Stimulated activated naive CD8-positive, alpha-beta T cell treated with anti-CD3 and anti-CD28 coated beads, Interleukin-15, Interleukin-2, amounts not matched to agents 100 U/mL and 50 U/mL, for 24 hours (primary cell): Measurements from ENCODE around the gene PLEKHO1.
A peak's percentile ranks its signal among the peaks of the same experiment; 100 is the strongest.
"Not testable (repeated sequence)": the region's sequence is repeated elsewhere in the genome, so short reads cannot be mapped to it uniquely, and the experiment has no call there.

Experiments used
- ATAC-seq: fragments of 150-1000 bp; cut with Tn5 transposase; one replicate; pipeline ENCODE4 v1.10.0; 2021
- DNase-seq: peaks from one replicate; pipeline ENCODE4 v3.0.0; 2021

The PLEKHO1 gene, protein sequence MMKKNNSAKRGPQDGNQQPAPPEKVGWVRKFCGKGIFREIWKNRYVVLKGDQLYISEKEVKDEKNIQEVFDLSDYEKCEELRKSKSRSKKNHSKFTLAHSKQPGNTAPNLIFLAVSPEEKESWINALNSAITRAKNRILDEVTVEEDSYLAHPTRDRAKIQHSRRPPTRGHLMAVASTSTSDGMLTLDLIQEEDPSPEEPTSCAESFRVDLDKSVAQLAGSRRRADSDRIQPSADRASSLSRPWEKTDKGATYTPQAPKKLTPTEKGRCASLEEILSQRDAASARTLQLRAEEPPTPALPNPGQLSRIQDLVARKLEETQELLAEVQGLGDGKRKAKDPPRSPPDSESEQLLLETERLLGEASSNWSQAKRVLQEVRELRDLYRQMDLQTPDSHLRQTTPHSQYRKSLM

DNA sequence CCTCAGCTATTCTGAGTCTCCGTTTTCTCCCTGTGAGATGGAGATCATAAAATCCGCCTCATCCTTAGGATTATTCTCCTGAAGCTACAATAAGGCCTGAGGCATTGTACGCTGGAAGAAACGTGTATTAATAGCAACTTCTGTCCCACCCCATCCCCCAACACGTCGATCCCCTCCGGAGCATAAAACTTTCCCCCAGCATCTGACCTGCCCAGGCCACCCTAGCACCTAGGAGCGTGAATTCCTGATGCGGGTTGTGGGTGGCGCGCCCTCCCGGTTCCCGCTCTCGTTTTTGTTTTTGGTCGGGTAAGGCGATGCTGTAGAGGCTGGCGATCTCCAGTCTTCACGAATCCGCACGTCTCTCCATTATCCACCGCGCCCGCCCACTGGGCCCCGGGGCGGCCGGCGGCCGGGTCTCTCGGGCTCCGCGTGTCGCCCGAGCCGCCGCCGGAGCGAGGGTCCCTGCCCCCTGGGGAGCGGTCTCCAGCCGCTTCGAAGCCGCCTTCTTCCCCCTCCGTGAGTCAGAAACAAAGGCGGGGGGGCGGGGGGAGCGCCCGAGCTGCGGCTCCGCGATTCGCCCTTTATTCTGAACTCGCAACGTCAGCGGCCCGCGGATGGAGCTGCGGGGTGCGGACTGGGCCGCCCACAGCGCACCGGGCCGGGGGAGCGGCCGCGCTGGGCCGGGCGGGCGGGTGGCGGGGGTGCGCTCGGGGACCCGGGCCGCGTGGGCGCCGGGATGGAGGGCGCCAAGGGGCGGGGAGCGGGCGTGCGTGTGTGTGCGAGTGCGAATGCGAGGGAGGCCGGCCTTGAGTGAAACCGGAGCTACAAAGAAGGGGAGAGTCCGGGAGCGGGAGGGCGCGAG, at the start of gene PLEKHO1:
Gene PLEKHO1 (plus strand): TSS at position 646 of the 862 bp plus-strand sequence. CDS start 342 bp downstream, outside the sequence.
- ATAC-seq, result peak; percentile 76
- peak; percentile 82 for DNase-seq

DNA sequence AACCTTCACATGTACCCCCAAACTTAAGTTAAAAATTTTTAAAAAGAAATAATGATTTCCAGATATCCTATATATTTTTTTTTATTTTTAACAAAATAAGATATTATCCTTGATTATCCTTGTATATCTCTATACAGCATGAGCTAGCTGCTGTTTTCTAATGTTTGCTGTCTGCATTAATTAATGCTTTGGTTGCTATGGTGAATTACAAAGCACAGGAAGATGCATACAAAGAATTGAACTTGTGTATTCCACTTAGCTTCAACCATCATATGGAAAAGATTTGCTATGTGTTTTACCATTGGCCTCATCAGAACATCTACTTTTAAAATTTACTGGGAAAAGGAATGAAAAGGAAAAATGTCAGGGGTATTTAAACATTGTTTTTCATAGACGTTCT, 46.7 kb upstream of the PLEKHO1 start:
- ATAC-seq (no peak), DNase-seq (no peak)

DNA sequence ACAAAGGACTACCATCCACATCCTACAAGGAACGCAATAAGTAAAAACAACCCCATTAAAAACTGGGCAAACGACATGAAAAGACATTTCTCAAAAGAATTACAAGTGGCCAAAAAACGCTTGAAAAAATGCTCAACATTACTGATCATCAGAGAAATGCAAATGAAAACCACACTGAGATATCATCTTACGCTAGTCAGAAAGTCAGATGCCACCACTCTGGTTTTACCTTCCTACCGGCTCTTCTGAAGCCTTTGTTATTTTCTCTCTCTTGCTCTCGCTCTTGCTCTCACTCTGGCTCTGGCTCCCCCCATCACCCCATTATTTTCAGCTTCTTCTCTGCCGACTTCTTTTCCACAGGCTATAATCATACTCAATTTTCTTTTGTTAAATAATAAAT, 43.4 kb upstream of the PLEKHO1 start:
- no peak for DNase-seq

DNA sequence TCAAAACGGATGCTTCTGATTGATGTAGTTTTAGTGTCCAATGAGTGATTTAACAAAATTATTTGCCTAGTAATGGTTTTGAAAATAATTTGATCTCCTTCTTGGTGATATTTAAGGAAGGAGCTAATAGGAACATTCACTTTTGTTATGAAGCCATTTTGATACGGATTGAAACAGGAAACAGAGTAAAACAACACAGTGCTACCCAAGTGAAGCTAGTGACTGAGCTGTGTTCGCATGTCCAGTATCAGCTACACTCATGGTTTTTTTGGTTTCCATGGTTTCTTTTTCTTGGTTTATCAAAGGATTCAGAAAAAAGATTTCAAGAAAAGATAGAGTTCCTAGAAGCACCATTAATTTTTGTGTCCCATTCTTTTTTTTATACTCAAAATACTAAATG, 40.1 kb upstream of the PLEKHO1 start:
- no peak for DNase-seq
- peak; percentile 62 for ATAC-seq

More for the DNA sequence above, 43.4 kb upstream of the PLEKHO1 start:
- ATAC-seq, result peak; percentile 70

DNA sequence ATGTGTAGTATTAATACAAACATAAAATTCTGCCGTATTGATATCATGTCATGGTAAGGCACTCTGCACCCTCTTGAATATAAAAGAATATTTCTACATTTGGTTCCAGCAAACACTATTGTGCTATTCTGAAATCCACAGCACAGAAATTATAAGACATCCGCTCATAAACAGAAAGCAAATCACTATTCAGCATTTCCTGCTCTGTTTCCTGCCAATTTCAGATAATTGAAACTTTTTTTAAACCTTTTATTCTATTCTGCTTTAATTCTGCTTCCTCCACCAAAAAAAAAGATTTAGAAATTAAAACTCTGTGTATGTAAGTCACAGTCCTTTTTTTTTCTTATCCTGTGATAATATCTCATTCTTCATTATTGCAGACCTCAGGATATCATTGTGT, 39.6 kb upstream of the PLEKHO1 start:
- DNase-seq (no peak), ATAC-seq (no peak)

DNA sequence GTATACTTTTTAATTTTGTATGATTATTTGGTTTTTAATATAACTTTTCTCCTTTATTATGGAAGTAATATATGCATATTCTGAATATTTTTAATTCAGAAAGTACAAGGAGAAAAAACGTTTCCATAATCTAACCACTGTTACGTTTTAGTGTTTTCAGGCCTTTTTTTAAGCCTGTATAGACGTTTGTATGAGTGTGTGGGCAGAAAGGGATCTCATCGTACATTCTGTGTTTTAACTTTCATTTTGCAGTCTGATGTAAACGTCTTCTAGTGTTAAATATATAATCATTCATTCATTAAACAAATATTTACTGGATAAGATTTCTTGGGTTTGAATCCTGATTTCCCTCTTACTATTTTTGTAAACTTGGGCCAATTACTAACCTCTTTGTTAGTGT, 38.0 kb upstream of the PLEKHO1 start:
- DNase-seq, result no peak
- ATAC-seq, result no peak

DNA sequence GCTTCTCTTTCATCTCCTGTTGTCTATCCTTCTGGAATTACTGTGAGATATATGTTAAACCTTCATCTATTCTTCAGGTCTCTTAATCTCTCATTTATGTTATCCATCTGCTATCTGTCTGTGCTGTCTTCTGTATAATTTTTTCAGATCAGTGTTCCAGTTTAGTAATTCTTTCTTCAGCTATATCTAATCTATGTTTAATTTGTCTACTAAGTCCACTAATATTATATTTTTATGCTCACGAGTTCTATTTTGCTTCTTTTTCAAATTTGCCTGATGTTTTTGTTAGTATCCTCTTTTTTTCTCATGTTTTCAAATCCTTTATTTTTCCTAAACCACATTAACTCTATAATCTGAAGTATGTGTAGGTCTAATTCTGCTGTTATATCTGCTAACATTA, 34.6 kb upstream of the PLEKHO1 start:
- DNase-seq (no peak), ATAC-seq (no peak)

DNA sequence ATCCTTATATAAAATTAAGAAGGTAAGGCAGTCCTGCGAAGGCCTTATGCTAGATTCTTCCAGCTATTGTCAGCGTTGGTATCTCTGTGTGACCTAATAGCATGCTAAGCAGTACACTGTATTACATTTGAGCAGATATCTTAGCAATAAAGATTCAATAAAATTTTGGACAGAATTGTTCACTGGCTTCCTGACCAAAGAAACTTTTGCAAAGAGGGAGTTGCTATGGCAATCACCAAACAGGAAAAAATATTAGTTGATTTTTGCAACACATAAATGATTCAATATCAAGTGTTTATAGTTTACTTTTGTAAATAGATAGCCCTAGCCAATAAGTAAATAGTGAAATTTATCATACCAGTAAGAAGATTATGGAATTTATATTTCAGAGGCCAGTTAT, 31.0 kb upstream of the PLEKHO1 start:
- ATAC-seq (no peak), DNase-seq (no peak)

DNA sequence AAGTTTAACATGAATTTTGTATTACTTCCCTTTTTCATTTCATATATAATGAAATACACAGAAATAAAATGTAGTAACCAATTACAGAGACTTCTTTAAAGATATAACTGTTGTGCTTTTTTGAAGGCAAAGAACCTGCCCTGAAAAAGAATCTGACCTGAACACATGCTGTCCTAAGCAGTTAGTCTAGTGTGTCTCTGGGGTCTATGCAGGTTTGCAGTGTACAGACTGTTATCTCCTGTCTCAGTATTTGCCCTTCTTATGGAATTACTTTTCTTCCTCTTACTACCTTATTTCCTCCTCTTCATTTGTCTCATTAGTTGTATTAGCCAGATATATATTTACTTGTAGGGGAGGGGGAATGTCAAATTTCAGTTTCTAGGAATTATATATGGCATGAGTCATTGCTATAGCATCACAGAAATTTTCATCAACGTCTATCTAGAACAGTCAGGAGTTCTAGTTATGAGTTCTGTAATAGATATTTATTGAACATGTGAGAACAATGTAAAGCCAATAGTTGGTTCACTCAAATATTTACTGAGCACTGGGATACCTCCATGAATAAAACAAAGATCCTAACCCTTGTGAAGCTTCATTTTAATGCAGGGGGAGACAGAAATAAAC, 28.4 kb upstream of the PLEKHO1 start:
- ATAC-seq (no peak), DNase-seq (no peak)

DNA sequence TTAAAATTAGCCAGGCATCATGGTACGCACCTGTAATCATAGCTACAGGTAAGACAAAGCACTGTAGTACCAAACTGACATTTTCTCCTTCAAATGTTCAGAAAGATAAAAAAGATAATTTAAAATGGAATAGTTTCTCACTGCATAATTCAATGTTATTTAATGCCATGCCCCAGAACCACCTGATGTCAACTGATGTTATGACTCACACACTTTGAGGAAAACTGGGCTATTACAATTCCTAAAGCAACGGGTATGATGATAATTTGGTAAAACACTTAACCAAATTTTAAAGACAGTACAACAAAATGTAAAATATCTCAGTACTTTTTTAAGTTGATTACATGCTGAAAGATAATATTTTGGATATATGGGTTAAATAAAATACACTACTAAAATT, 22.9 kb upstream of the PLEKHO1 start:
- DNase-seq, result no peak
- ATAC-seq, result no peak

DNA sequence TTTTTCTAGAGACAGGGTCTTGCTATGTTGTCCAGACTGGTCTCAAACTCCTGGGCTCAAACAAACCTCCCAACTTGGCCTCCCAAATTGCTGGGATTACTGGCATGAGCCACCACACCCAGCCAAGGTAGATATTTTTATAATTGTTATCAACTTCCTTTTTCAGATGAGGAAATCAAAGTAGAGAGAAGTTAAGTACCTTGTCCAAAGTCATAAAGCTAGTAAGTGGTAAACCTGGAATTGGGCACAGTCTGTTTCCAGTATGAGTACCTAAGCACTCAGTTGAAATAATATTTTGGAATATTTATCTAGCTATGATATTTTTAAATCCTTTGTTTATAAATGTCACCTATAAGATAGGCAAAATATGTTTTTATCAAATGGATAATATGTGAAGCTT, 22.3 kb upstream of the PLEKHO1 start:
- DNase-seq (no peak), ATAC-seq (no peak)

DNA sequence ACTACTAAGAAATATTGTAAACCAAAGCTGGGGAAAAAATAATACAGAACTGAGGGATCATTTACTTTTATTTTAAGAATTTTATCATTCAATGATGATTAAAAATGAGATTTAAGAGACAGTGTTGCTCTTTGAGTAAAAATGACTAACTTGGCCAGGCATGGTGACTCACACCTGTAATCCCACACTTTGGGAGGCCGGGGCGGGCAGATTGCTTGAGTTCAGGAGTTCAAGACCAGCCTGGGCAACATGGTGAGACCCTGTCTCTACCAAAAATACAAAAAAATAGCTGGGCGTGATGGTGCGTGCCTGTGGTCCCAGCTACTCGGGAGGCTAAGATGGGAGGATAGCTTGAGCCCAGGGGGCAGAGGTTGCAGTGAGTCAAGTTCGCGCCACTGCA, 21.8 kb upstream of the PLEKHO1 start:
- ATAC-seq (peak; percentile 32), DNase-seq (peak; percentile 54)

DNA sequence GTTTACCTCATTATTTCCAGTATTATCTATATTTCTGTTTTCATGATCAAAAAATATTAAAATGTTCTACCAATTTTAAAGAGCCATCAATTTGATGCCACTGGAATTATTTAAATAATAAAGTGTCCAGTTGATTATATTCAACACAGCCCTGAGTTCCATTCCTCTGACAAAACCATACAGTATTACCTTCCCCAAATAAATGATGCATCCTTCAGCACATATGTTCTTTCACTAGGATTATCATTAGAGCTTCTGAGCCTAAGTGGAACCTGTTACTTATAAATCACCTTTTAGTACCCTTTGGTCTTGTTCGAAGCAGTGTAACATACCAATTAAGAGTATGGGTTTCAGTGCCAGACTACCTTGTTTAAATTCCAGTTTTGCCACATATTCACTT, 17.3 kb upstream of the PLEKHO1 start:
- DNase-seq, result no peak
- no peak for ATAC-seq

DNA sequence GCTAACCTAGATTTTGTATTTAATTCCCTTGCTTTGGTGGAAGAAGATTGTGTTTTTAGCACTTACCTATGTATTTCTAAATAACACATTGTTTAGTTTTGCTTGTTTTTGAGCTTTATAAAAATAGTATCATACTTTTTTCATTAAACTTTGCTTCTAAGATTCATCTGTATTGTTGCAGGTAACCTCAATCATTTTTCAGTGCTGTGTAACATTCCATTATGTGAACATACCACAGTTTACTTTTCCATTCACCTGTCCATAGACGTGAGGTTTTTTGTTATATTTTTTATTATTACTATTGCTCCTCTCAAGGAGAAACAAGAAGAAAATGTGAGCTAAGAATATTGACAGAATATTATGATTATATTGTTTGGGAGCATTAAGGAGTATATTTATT, 15.2 kb upstream of the PLEKHO1 start:
- ATAC-seq (no peak), DNase-seq (no peak)

DNA sequence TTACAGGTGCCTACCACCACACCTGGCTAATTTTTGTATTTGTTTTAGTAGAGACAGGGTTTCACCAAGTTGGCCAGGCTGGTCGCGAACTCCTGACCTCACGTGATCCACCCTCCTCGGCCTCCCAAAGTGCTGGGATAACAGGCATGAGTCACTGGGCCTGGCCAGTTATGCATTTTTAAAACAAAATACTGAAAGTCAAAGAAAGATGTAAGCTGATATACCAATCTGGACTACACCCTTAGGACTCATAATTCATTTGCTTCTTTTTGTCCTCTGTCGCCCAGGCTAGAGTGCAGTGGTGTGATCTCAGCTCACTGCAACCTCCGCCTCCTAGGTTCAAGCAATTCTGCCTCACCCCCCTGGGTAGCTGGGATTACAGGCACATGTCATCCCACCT, 14.3 kb upstream of the PLEKHO1 start:
- DNase-seq, ATAC-seq: not testable (repeated sequence)

DNA sequence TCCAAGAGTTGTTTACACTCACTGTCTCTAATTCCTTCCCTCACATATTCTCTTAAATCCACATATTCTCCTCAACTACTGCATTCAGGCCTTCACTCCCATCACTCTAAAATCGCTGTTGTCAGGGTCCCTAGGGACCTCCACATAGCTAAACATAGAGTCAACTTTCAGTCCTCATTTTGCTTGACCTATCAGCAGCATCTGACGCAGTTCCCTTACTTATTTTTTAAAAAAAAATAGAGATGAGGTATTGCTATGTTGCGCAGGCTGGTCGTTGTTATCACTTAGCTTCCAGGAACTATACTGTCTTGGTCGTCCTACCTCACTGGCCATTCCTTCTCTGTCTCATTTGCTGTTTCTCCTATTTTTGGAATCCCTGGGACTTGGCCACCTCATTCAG, 11.7 kb upstream of the PLEKHO1 start:
- ATAC-seq (no peak), DNase-seq (no peak)

DNA sequence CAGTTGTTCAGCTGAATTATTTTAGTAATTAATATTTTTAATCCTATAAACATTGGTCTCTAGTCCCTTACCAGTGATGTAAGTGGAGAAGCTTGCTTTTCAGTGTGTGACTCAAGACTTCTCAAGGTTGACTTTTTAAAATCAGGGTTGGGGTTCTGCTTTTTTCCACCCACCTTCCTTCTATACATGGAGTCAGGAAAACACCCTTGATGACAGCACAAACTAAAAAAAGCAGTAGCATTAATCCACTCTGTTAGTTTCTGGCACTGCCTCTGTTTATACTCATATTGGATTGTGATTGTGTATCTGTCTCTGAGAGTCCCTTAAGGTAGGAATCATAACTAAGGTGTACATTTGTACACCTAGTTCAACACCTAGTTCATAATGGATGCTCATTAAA, 8.3 kb upstream of the PLEKHO1 start:
- DNase-seq, result no peak
- no peak for ATAC-seq

DNA sequence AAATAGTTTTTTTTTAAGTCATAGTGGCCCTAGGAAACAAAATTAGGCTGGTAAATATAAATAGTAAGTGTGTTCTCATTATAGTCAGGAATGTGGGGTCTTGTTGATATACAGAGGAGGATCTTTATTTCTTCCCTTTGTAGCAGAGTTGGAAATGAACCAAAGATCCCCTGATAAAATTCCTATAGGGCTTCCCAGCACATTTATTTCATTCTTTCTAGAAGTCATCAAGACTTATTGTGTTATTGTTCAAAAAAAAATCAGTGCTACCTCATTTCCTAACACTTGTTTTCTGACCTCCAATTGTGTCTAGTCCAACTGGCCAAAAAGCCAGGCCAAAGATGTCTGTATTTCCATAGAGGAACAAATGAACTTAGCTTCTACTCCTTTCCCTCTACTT, 7.6 kb upstream of the PLEKHO1 start:
- no peak for ATAC-seq
- no peak for DNase-seq

DNA sequence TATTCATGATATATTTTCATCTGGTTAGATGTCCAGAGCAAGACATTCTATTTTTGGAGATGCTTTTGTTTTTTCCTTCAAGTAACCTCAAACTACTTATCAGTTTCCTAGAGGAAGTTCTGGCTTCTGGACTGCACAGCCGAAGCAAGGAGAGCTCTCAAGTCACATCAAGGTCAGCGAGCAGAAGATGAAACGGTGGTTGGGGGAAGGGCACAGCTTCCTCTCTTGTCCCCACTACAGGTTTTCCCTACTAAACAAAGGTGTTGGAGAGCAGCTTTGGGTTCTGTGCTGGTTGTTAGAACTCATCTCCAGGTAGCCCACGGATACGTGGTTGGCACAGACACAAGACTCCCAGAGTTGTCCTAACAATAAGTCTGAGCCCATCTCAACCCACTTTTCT, 5.1 kb upstream of the PLEKHO1 start:
- no peak for DNase-seq
- ATAC-seq, result no peak

DNA sequence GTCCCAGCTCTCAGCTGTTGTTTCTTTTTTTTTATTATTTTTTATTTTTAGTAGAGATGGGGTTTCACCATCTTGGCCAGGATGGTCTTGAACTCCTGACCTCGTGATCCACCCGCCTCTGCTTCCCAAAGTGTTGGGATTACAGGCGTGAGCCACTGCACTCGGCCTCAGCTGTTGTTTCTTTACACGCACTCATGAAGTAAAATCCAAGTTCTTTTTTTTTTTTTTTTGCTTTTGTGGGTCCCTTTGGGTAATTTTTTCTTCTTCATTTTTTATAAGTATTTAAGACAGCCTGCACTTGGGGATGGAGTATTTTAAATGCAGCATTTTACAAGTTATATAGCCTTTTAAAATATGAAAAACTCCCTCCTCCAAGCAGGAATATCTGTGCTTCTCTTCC, 3.7 kb upstream of the PLEKHO1 start:
- not testable (repeated sequence) for ATAC-seq, DNase-seq

DNA sequence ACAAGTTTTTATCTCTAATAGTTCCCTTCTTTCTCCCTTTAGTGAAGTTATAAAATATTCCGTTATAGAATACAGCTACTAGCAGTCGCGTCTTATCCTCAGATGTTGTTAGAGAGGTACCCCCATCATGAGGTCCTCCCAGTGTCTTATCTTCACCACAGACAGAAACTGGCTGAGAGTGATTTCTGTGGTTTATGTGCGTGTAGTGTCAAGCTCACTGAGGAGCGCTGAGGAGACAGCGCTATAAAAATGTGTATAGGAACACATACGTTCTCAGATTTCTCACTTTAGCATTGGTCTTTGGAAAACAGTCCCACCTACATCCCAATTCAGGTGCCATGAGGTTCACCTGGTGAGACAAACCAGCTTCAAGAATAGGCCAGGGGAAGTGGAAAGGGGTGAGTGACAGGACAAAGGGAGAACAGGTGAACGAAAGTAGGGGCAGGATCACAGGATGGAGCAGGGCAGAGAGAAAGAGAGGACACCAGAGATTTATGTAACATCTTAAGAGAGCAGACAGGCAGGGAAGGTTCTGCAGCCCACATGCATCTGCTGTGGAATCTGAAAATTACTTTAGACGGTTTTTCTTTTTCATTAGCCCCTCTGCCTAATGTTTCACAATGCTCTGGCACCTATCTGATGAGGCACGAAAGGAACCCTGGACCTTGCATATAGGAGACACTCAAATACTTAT, 2.7 kb upstream of the PLEKHO1 start:
- DNase-seq (no peak), ATAC-seq (no peak)

DNA sequence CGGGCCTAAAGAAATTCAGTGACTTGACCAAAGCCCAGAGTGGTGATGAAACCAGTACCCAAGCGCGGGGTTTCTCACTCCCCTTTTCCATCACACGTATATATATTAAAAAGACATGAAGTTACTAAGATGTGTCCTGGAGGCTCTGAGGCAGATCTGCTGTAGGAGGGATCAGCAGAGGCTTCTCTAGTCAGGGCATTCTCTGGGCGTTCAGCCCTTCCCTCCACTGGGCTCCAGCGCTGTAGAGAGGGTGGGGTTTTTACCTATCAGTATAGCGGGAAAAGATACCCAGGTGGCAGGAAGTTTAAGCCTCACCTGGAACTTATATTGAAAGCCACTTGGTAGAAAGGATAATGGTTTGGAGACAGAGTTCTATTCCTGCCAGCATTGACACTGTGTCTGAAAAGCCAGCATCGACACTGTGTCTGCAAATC, 862 bp upstream of the PLEKHO1 start:
- no peak for ATAC-seq
- DNase-seq, result no peak
